ENCODE results near the gene HSPB6. TPM values are rescaled to one million over a fixed set of nuclear protein-coding genes. Genes with fewer than 3 reads are reported as not detected.

Gene HSPB6
- total and polyA plus RNA-seq, 2 of the 8 experiments (the other 6 are each of a cell fraction or from before 2014, with no cell fraction given): 0.91 TPM; not detected in 1

GRCh38 chr19:35731353-35731752 lies 25.5 kb downstream of the HSPB6 start (continued):
- TF ChIP-seq CHD7 (IDR thresholded peaks at IDR 0.05; ENCODE audit: insufficient replicate concordance, low read length) (no peak), CREB1 (IDR thresholded peaks at IDR 0.05) (no peak), E2F6 (IDR thresholded peaks at IDR 0.05) (no peak), TBP (IDR thresholded peaks at IDR 0.05; ENCODE audit: low read depth, low read length) (no peak)

Measured in H1 (cell line).